Astrocyte of the cerebellum (primary cell): ENCODE data around the gene RPLP2.

Source experiments
- DNase-seq: peaks from one replicate; pipeline ENCODE4 v3.0.0-alpha.2; 2011; ENCODE audit warnings: low read depth
- H3K4me3 ChIP-seq: 2 replicates; pipeline ENCODE4 v1.5.1; 2011; ENCODE audit warnings: mild to moderate bottlenecking, low read depth, low read length, moderate library complexity
- CTCF ChIP-seq: IDR thresholded peaks from 2 replicates; pipeline ENCODE4 v1.5.1; 2012; ENCODE audit warnings: low read length, low read depth, moderate library complexity, mild to moderate bottlenecking; ENCODE audit errors: missing control alignments
- in situ Hi-C: cut with HindIII; loops from 2 replicates; pipeline ENCODE4 v1.10.0; 2017; ENCODE audit warnings: low sequenced_read_pairs

RPLP2 gene

DNA sequence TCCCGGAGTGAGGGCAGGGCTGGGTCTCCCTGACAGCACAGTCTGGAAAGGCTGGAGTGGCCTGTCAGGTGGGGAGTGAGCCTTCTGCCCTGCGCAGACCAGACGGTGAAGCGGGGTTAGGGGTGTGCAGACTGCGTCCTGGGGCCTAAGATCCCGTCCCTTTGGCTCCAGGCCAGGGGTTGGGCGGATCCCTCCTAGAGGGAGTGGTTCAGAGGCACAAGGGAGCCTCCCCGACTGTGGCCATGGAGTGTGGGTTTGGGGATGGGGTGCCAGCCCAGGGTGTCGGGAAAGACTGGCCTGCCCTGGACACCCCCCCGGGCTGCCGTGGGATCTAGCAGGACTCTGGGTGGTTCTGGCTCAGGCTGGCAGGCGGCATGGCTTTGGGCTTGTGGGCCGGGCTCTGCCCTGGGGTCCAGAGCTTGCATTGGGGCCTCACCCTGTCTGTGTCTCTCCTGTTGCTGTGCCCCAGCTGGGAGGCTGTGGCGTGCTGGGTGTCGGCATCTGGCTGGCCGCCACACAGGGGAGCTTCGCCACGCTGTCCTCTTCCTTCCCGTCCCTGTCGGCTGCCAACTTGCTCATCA lies 52.4 kb downstream of the RPLP2 start:
- H3K4me3 ChIP-seq: no peak overlapping the region
- in situ Hi-C loops: loop anchor here (5.0 kb wide), 1 partner anchor 45 kb away; no protein-coding TSS in a partner anchor
- no peak for DNase-seq
- no peak for TF ChIP-seq CTCF
